A549 (cell line): ENCODE results near the gene MTHFD2. TPM values are rescaled to one million over a fixed set of nuclear protein-coding genes. Genes with fewer than 3 reads are reported as not detected.
A peak's percentile ranks its signal among the peaks of the same experiment; 100 is the strongest.

ENCODE experiments used
- ATAC-seq, 2 experiments: fragments of 200-7000 bp in 1 of 2; fragments of >200 bp in 1 of 2; cut with Nextera tagmentation in 1 of 2; cut with Tn5 transposase in 1 of 2; 3 replicates each; pipeline versions ENCODE4 v1.8.0 to v1.9.1; 2018 to 2020; ENCODE audit warnings: mild to moderate bottlenecking in 1 of 2, moderate library complexity in 1 of 2
- CTCF ChIA-PET: fragments of 300-600 bp; sonication (Branson Sonifier 250); formaldehyde crosslinking; extraction: SDS; loops from one replicate; lab custom pipeline; 2021; ENCODE audit warnings: antibody characterized with exemption, inconsistent platforms; lab: Yijun Ruan, JAX
- POLR2A ChIA-PET: fragments of 350-600 bp; formaldehyde crosslinking; extraction: SDS; loops from one replicate; lab custom pipeline; 2021; ENCODE audit warnings: antibody characterized with exemption, inconsistent platforms; lab: Yijun Ruan, JAX
- DNase-seq, 2 experiments: peaks; one replicate each; pipeline versions ENCODE4 v3.0.0 to v3.0.0-alpha.2; 2011 to 2016; ENCODE audit warnings: low read depth in 1 of 2, low spot score in 1 of 2
- FAIRE-seq: peaks from 2 replicates; lab custom pipeline; 2011; peaks lifted over from hg19 to GRCh38; lab: Jason Lieb, UNC
- H3K27ac ChIP-seq, 2 experiments: fragments of >200 bp; sonication (Bioruptor Twin); formaldehyde crosslinking; 3 replicates each; pipeline ENCODE4 v1.5.1; 2016 to 2017
- H3K4me1 ChIP-seq: fragments of >200 bp; sonication (Bioruptor Twin); formaldehyde crosslinking; 3 replicates; pipeline ENCODE4 v1.6.1; 2016
- H3K4me2 ChIP-seq: fragments of >200 bp; sonication (Bioruptor Twin); formaldehyde crosslinking; 3 replicates; pipeline ENCODE4 v1.6.1; 2016
- H3K4me3 ChIP-seq: fragments of >200 bp; sonication (Bioruptor Twin); formaldehyde crosslinking; 3 replicates; pipeline ENCODE4 v1.5.1; 2016
- H3K9me3 ChIP-seq: fragments of >200 bp; sonication (Bioruptor Twin); formaldehyde crosslinking; 3 replicates; pipeline ENCODE4 v1.6.1; 2016
- ATOH8 ChIP-seq: fragments of 250-450 bp; sonication (Bioruptor Pico); IDR thresholded peaks from 2 replicates; pipeline ENCODE4 v1.5.0; 2020; ENCODE audit warnings: low read depth, mild to moderate bottlenecking, moderate library complexity
- BHLHE40 ChIP-seq: IDR thresholded peaks from 2 replicates; pipeline ENCODE4 v1.6.1; 2012; ENCODE audit warnings: low read depth, low read length, inconsistent platforms
- CBX8 ChIP-seq: fragments of 200-600 bp; sonication (generic); IDR thresholded peaks from 2 replicates; pipeline ENCODE4 v1.6.1; 2016
- CHD4 ChIP-seq: fragments of 200-600 bp; sonication (generic); IDR thresholded peaks from 2 replicates; pipeline ENCODE4 v1.6.1; 2016; ENCODE audit warnings: antibody characterized with exemption, mild to moderate bottlenecking, borderline replicate concordance
- E2F6 ChIP-seq: IDR thresholded peaks from 2 replicates; pipeline ENCODE4 v1.6.1; 2012; ENCODE audit warnings: low read depth, borderline replicate concordance
- EHMT2 ChIP-seq: fragments of 200-600 bp; sonication (generic); IDR thresholded peaks from 2 replicates; pipeline ENCODE4 v1.6.1; 2016; ENCODE audit warnings: antibody characterized with exemption, low read depth, mild to moderate bottlenecking, moderate library complexity
- ESRRA ChIP-seq: fragments of 150-350 bp; IDR thresholded peaks from 2 replicates; pipeline ENCODE4 v1.6.1; 2014; ENCODE audit warnings: mild to moderate bottlenecking, low read length, borderline replicate concordance
- FOSB ChIP-seq: fragments of 250-450 bp; sonication (Bioruptor Pico); IDR thresholded peaks from 2 replicates; pipeline ENCODE4 v1.5.0; 2020; ENCODE audit warnings: mild to moderate bottlenecking, moderate library complexity
- FOXS1 ChIP-seq: fragments of 250-450 bp; sonication (Bioruptor Pico); IDR thresholded peaks from 2 replicates; pipeline ENCODE4 v1.5.0; 2020; ENCODE audit warnings: mild to moderate bottlenecking, moderate library complexity
- HDAC2 ChIP-seq: fragments of 200-600 bp; sonication (generic); IDR thresholded peaks from 2 replicates; pipeline ENCODE4 v1.6.1; 2016
- HES2 ChIP-seq: fragments of >200 bp; sonication (Bioruptor Twin); formaldehyde crosslinking; IDR thresholded peaks from 2 replicates; pipeline ENCODE4 v1.6.1; 2016
- HMGXB4 ChIP-seq: fragments of 250-450 bp; sonication (Bioruptor Pico); IDR thresholded peaks from 2 replicates; pipeline ENCODE4 v1.5.0; 2021; ENCODE audit warnings: mild to moderate bottlenecking, moderate library complexity, borderline replicate concordance
- HOXA7 ChIP-seq: fragments of 250-450 bp; sonication (Bioruptor Pico); IDR thresholded peaks from 2 replicates; pipeline ENCODE4 v1.5.0; 2020; ENCODE audit warnings: mild to moderate bottlenecking, moderate library complexity
- HOXB13 ChIP-seq: fragments of 250-450 bp; sonication (Bioruptor Pico); IDR thresholded peaks from 2 replicates; pipeline ENCODE4 v1.5.0; 2020; ENCODE audit warnings: low read depth, mild to moderate bottlenecking, moderate library complexity
- HOXB5 ChIP-seq: fragments of 250-450 bp; sonication (Bioruptor Pico); IDR thresholded peaks from 2 replicates; pipeline ENCODE4 v1.5.0; 2020; ENCODE audit warnings: mild to moderate bottlenecking, moderate library complexity
- JUN ChIP-seq, 2 experiments: fragments of >200 bp; sonication (Bioruptor Twin); formaldehyde crosslinking; IDR thresholded peaks; 2 replicates in 1 of 2; 3 replicates in 1 of 2; pipeline ENCODE4 v1.6.1; 2016 to 2017
- NFE2L2 ChIP-seq: fragments of 150-350 bp; conservative IDR thresholded peaks from 2 replicates; pipeline ENCODE4 v1.6.1; 2014; ENCODE audit warnings: low read length
- POLR2AphosphoS2 ChIP-seq: conservative IDR thresholded peaks from 2 replicates; pipeline ENCODE4 v1.6.1; 2012; ENCODE audit warnings: low read length, improper control_type of control experiment, inconsistent platforms
- RAD21 ChIP-seq, 2 experiments: fragments of >200 bp in 1 of 2; sonication (Bioruptor Twin) in 1 of 2; formaldehyde crosslinking in 1 of 2; IDR thresholded peaks in 1 of 2; conservative IDR thresholded peaks in 1 of 2; 2 replicates in 1 of 2; 3 replicates in 1 of 2; pipeline ENCODE4 v1.6.1; 2012 to 2018; ENCODE audit warnings: inconsistent platforms in 1 of 2
- RARB ChIP-seq: fragments of 250-450 bp; sonication (Bioruptor Pico); IDR thresholded peaks from 2 replicates; pipeline ENCODE4 v1.8.0; 2021; ENCODE audit warnings: mild to moderate bottlenecking, moderate library complexity
- RCOR1 ChIP-seq: fragments of 150-350 bp; IDR thresholded peaks from 2 replicates; pipeline ENCODE4 v1.6.1; 2014; ENCODE audit warnings: antibody characterized with exemption, low read length, low read depth
- RFX5 ChIP-seq: fragments of 450-650 bp; IDR thresholded peaks from 2 replicates; pipeline ENCODE4 v1.7.1; 2014; ENCODE audit warnings: antibody characterized with exemption, mild to moderate bottlenecking, moderate library complexity
- RNF2 ChIP-seq: fragments of 200-600 bp; sonication (generic); IDR thresholded peaks from 2 replicates; pipeline ENCODE4 v1.6.1; 2016; ENCODE audit warnings: low read depth, mild to moderate bottlenecking, antibody characterized with exemption, moderate library complexity, borderline replicate concordance
- SMC3 ChIP-seq: fragments of >200 bp; sonication (Bioruptor Twin); formaldehyde crosslinking; IDR thresholded peaks from 3 replicates; pipeline ENCODE4 v1.6.1; 2018; ENCODE audit warnings: inconsistent platforms
- SREBF2 ChIP-seq: fragments of 450-650 bp; IDR thresholded peaks from 2 replicates; pipeline ENCODE4 v1.6.1; 2014; ENCODE audit warnings: mild to moderate bottlenecking, moderate library complexity
- TFCP2L1 ChIP-seq: fragments of 250-450 bp; sonication (Bioruptor Pico); IDR thresholded peaks from 2 replicates; pipeline ENCODE4 v1.5.0; 2021; ENCODE audit warnings: mild to moderate bottlenecking
- TP53 ChIP-seq: fragments of 250-450 bp; sonication (Bioruptor Pico); IDR thresholded peaks from 2 replicates; pipeline ENCODE4 v1.5.0; 2021; ENCODE audit warnings: mild to moderate bottlenecking, moderate library complexity
- USF2 ChIP-seq: fragments of 450-650 bp; IDR thresholded peaks from 2 replicates; pipeline ENCODE4 v1.6.1; 2014; ENCODE audit warnings: antibody characterized with exemption
- ZC3H11A ChIP-seq: fragments of 450-650 bp; IDR thresholded peaks from 2 replicates; pipeline ENCODE4 v1.6.1; 2014; ENCODE audit warnings: antibody characterized with exemption, mild to moderate bottlenecking
- WGBS: methylation state at CpG from one replicate; pipeline ENCODE4 v1.1.6; 2017; ENCODE audit errors: missing lambda C conversion rate; 5-methylcytosine and 5-hydroxymethylcytosine counted together
- polyA plus RNA-seq, 4 experiments: library from polyadenylated mRNA; depleted of rRNA in 3 of 4; stranded (reverse); fragments of >200 nt; fragmentation: RNase III in 1 of 4; extraction: RNeasy Plus Mini Kit Qiagen cat#74134 plus additional on column Dnase treatment in 1 of 4; gene quantifications; 2 replicates in 3 of 4; 3 replicates in 1 of 4; pipeline ENCODE4 v1.2.3, GENCODE V29; 2011 to 2017

Gene MTHFD2
- polyA plus RNA-seq, 2 of the 4 experiments (the other 2 are of a cell fraction) = 149 to 608 TPM

GRCh38 chr2:74199871-74200305, 1.5 kb downstream of the MTHFD2 start:
- FAIRE-seq (no peak), ATAC-seq (no peak), DNase-seq (no peak)
- peaks cover 54% of the 10 kb centered on the region for H3K4me1 ChIP-seq
- ChIA-PET POLR2A (interaction anchor here (0.6 to 2.4 kb wide), 7 partner anchors 8 to 79 kb away, joined by 3 to 17 read pairs (median 4); partner anchors contain the start of gene MOB1A), CTCF (interaction anchor here (0.7 to 2.5 kb wide), 12 partner anchors 8 to 376 kb away, joined by 3 to 16 read pairs (median 4); partner anchors contain the start of gene STAMBP)
- peak overlapping the region; percentile 94 for H3K4me3 ChIP-seq
- TF ChIP-seq HMGXB4 (CRISPR knock-in tag) (no peak), TP53 (CRISPR knock-in tag) (no peak), NFE2L2 (no peak), HOXB5 (CRISPR knock-in tag) (no peak), ATOH8 (CRISPR knock-in tag) (no peak), SREBF2 (no peak), RNF2 (no peak), POLR2AphosphoS2 (0 out of 2 replicates have a peak, but pooled peaks have one; percentile 47), HDAC2 (no peak), ESRRA (no peak), EHMT2 (no peak), ZC3H11A (no peak), RCOR1 (no peak), TFCP2L1 (CRISPR knock-in tag) (0 out of 2 replicates have a peak, but pooled peaks have one; percentile 15), FOXS1 (CRISPR knock-in tag) (no peak), HOXB13 (no peak), RFX5 (no peak), CHD4 (no peak), RARB (CRISPR knock-in tag) (0 out of 2 replicates have a peak, but pooled peaks have one; percentile 23), HOXA7 (no peak; the same call in 1 of the 2 replicates), BHLHE40 (no peak), FOSB (no peak; the same call in 1 of the 2 replicates), E2F6 (no peak), CBX8 (no peak), SMC3 (no peak), HES2 (no peak), JUN (IDR thresholded peaks at IDR 0.05) (peak in 1 of 2 experiments; percentile 58; a peak in 2 of 5 replicates), USF2 (no peak), RAD21 (conservative IDR thresholded peaks at IDR 0.05 in 1 of 2, IDR thresholded peaks at IDR 0.05 in 1 of 2) (no peak)
- H3K27ac ChIP-seq = peak overlapping the region; percentile 95 to 100
- peak overlapping the region; percentile 91 for H3K4me2 ChIP-seq
- H3K9me3 ChIP-seq = no peaks in the 10 kb centered on the region
- 20% methylated on average over 8 of the region's 8 CpGs for WGBS
